Measurements from ENCODE around the gene STARD8.

GRCh38 chrX:68719181-68719903 lies 71.9 kb downstream of the STARD8 start:
- TF ChIP-seq POLR2AphosphoS5 (IDR thresholded peaks at IDR 0.05) (no peak), CTCF (IDR thresholded peaks at IDR 0.05) (no peak), POLR2A (IDR thresholded peaks at IDR 0.05) (no peak), EP300 (IDR thresholded peaks at IDR 0.05) (no peak)
